OCI-LY3 (cell line): ENCODE data around the gene RGR.

Experiments
- H2AFZ ChIP-seq: fragments of 200-600, 300-600 bp; shearing (Covaris generic); 2 replicates; pipeline ENCODE4 v1.6.0; 2014; ENCODE audit warnings: antibody characterized with exemption, low read depth, low read length
- H3K27ac ChIP-seq: fragments of 200-600, 300-600 bp; sonication (generic); 2 replicates; pipeline ENCODE4 v1.5.1; 2014; ENCODE audit warnings: mild to moderate bottlenecking, low read length, moderate library complexity, mixed read lengths
- H3K27me3 ChIP-seq: fragments of 200-600, 300-600 bp; sonication (generic); 2 replicates; pipeline ENCODE4 v1.6.1; 2014; ENCODE audit warnings: low read depth, low read length, mixed read lengths
- H3K36me3 ChIP-seq: fragments of 200-600, 300-600 bp; sonication (generic); replicated peaks from 2 replicates; pipeline ENCODE3; 2014; ENCODE audit warnings: low read depth, low read length, mixed read lengths
- H3K4me1 ChIP-seq: fragments of 300-600, 200-600 bp; sonication (generic); 2 replicates; pipeline ENCODE4 v1.6.1; 2014; ENCODE audit warnings: low read length, mixed read lengths
- H3K4me2 ChIP-seq: fragments of 200-600, 300-600 bp; sonication (generic); 2 replicates; pipeline ENCODE4 v1.6.1; 2014; ENCODE audit warnings: low read length, mixed read lengths
- H3K4me3 ChIP-seq: fragments of 300-600, 200-600 bp; sonication (generic); 2 replicates; pipeline ENCODE4 v1.5.1; 2014; ENCODE audit warnings: antibody characterized with exemption, mild to moderate bottlenecking, low read length, moderate library complexity
- H3K79me2 ChIP-seq: fragments of 300-600, 200-600 bp; shearing (Covaris generic); 2 replicates; pipeline ENCODE4 v1.6.1; 2014; ENCODE audit warnings: mild to moderate bottlenecking, low read length, mixed read lengths
- H3K9ac ChIP-seq: fragments of 300-600, 200-600 bp; shearing (Covaris generic); 2 replicates; pipeline ENCODE4 v1.6.0; 2014; ENCODE audit warnings: mild to moderate bottlenecking, low read length, moderate library complexity
- H3K9me3 ChIP-seq: fragments of 200-600, 300-600 bp; shearing (Covaris generic); 2 replicates; pipeline ENCODE4 v1.6.1; 2014; ENCODE audit warnings: low read length, mixed read lengths; ENCODE audit not compliant: insufficient read depth
- H4K20me1 ChIP-seq: fragments of 200-600, 300-600 bp; sonication (generic); 2 replicates; pipeline ENCODE4 v1.6.1; 2016; ENCODE audit warnings: low read length, mixed read lengths; ENCODE audit not compliant: insufficient read depth
- CTCF ChIP-seq: fragments of 200-600, 300-600 bp; sonication (generic); IDR thresholded peaks from 2 replicates; pipeline ENCODE4 v1.5.1; 2014; ENCODE audit warnings: antibody characterized with exemption, low read length, low read depth
- EZH2phosphoT487 ChIP-seq: fragments of 200-600 bp; shearing (Covaris generic); IDR thresholded peaks from 2 replicates; pipeline ENCODE4 v1.6.1; 2018; ENCODE audit warnings: antibody characterized with exemption, mixed run types, low read depth

Gene RGR

GRCh38 chr10:84244651-84245270 is at the start of gene RGR:
TSS of gene RGR (plus strand) at chr10:84245053. CDS start at chr10:84245091, 38 bp downstream.
- Histone ChIP-seq H3K4me3 (no peak within 1 kb of the TSS), H3K79me2 (no peaks in the 10 kb centered on the region), H3K9ac (no peak within 1 kb of the TSS), H3K4me2 (no peak within 1 kb of the TSS), H3K4me1 (no peaks in the 10 kb centered on the region), H4K20me1 (no peaks in the 10 kb centered on the region), H3K9me3 (no peaks in the 10 kb centered on the region), H3K36me3 (no peaks in the 10 kb centered on the region), H2AFZ (no peak within 1 kb of the TSS), H3K27ac (no peak within 1 kb of the TSS), H3K27me3 (no peaks in the 10 kb centered on the region; the same call in 1 of the 2 replicates)
- TF ChIP-seq CTCF = no peak
- TF ChIP-seq EZH2phosphoT487 = no peak

GRCh38 chr10:84196083-84196482 is 48.8 kb upstream of the RGR start:
- Histone ChIP-seq H4K20me1 (no peaks in the 10 kb centered on the region), H3K27ac (no peak overlapping the region), H3K36me3 (no peaks in the 10 kb centered on the region), H3K9ac (no peak overlapping the region), H3K4me1 (peaks cover 11% of the 10 kb centered on the region), H2AFZ (no peak overlapping the region), H3K4me2 (no peak overlapping the region), H3K27me3 (no peaks in the 10 kb centered on the region), H3K79me2 (no peaks in the 10 kb centered on the region), H3K9me3 (no peaks in the 10 kb centered on the region), H3K4me3 (no peak overlapping the region)
- no peak for TF ChIP-seq CTCF

- no peaks in the 10 kb centered on the region for H3K27me3 ChIP-seq
These were observed 47.9 kb upstream of the RGR start for GRCh38 chr10:84196941-84197340.

GRCh38 chr10:84197643-84198042 is 47.2 kb upstream of the RGR start:
- H3K9ac ChIP-seq = no peak overlapping the region
- H3K27ac ChIP-seq = no peak overlapping the region
- TF ChIP-seq CTCF = no peak
- no peak for TF ChIP-seq EZH2phosphoT487
- H3K4me3 ChIP-seq = no peak overlapping the region
- no peak overlapping the region for H2AFZ ChIP-seq
- H3K27me3 ChIP-seq = no peaks in the 10 kb centered on the region
- H3K9me3 ChIP-seq = no peaks in the 10 kb centered on the region
- H3K36me3 ChIP-seq = no peaks in the 10 kb centered on the region
- H3K79me2 ChIP-seq = no peaks in the 10 kb centered on the region
- H3K4me2 ChIP-seq = no peak overlapping the region
- peaks cover 18% of the 10 kb centered on the region for H3K4me1 ChIP-seq
- no peaks in the 10 kb centered on the region for H4K20me1 ChIP-seq

More at GRCh38 chr10:84196941-84197340, 47.9 kb upstream of the RGR start:
- Histone ChIP-seq H3K79me2 (no peaks in the 10 kb centered on the region), H3K4me3 (no peak overlapping the region), H2AFZ (no peak overlapping the region), H3K9me3 (no peaks in the 10 kb centered on the region), H3K9ac (no peak overlapping the region), H3K4me1 (peaks cover 18% of the 10 kb centered on the region), H4K20me1 (no peaks in the 10 kb centered on the region), H3K36me3 (no peaks in the 10 kb centered on the region), H3K4me2 (no peak overlapping the region), H3K27ac (no peak overlapping the region)
- no peak for TF ChIP-seq EZH2phosphoT487
- TF ChIP-seq CTCF = no peak
